GM12874 (cell line): Measurements from ENCODE around the gene HASPIN.

Experiments used
- CTCF ChIP-seq: IDR thresholded peaks from 2 replicates; pipeline ENCODE4 v1.5.1; 2011; ENCODE audit warnings: low read depth, mild to moderate bottlenecking, control low read depth, low read length, moderate library complexity; ENCODE audit not compliant: insufficient read depth

The HASPIN gene

DNA sequence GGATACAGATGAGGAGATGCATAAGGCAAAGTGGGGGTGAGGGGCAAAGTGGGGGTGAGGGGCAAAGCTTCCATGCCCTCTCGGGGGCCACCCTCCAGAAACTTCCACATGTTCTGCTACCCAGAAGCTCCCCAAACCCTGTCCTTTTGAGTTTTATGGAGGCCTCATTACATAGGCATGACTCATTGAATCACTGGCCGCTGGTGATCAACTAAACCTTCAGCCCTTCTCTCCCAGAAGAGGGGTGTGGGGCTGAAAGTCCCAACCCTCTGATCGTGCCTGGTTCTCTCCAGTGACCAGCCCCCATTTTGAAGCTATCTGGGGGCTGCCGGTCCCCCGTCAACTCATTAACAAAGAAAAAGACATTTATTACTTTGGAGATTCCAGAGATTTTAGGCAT lies 49.8 kb downstream of the HASPIN start:
- TF ChIP-seq CTCF, result no peak

DNA sequence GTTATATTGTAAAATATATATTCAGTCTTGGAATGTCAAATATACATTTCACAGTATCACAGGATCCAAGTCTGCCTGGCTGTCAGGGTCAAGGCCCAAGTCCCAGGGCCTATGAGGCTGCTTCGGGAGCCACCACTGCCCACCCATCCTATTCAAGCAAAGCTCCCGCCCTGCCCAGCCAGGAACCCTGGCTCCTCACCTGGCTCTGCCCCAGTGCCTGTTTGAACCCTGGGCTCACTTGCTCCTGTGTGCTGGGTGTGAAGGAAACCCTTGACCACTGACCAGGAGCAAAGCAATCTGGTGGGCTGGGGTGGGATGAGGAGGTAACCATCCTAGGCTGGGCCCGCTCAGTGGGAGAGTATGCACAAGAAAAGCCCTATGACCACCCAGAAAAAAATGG lies 50.3 kb downstream of the HASPIN start:
- TF ChIP-seq CTCF, result no peak
